HG02623 (cell line): Measurements from ENCODE around the gene BAIAP2.
"Not testable (repeated sequence)": the region's sequence is repeated elsewhere in the genome, so short reads cannot be mapped to it uniquely, and the experiment has no call there.

Experiments
- ATAC-seq: cut with Tn5 transposase; IDR thresholded peaks from one replicate; pipeline ENCODE4 v1.9.1; 2021; ENCODE audit warnings: moderate library complexity; ENCODE audit not compliant: unreplicated experiment

The BAIAP2 gene

GRCh38 chr17:81021531-81022343, 13.2 kb upstream of the BAIAP2 start:
- no peak for ATAC-seq

- ATAC-seq, result no peak
Measured at GRCh38 chr17:81022344-81022676, 12.6 kb upstream of the BAIAP2 start.

- ATAC-seq, result no peak
Measured at GRCh38 chr17:81025065-81025740, 9.7 kb upstream of the BAIAP2 start.

GRCh38 chr17:81025741-81026129, 9.2 kb upstream of the BAIAP2 start:
- no peak for ATAC-seq

- no peak for ATAC-seq
Measured at GRCh38 chr17:81026266-81027036, 8.5 kb upstream of the BAIAP2 start.

- ATAC-seq, result no peak
Measured at GRCh38 chr17:81027038-81027437, 7.9 kb upstream of the BAIAP2 start.

GRCh38 chr17:81027591-81028505, 7.1 kb upstream of the BAIAP2 start:
- no peak for ATAC-seq

GRCh38 chr17:81028506-81028858, 6.5 kb upstream of the BAIAP2 start:
- no peak for ATAC-seq

GRCh38 chr17:81029859-81030258, 5.1 kb upstream of the BAIAP2 start:
- ATAC-seq, result no peak

- ATAC-seq, result not testable (repeated sequence)
Measured at GRCh38 chr17:81030312-81030711, 4.6 kb upstream of the BAIAP2 start.

GRCh38 chr17:81030741-81031565, 4.0 kb upstream of the BAIAP2 start:
- ATAC-seq, result no peak

- no peak for ATAC-seq
Measured at GRCh38 chr17:81031566-81032550, 3.1 kb upstream of the BAIAP2 start.

- no peak for ATAC-seq
Measured at GRCh38 chr17:81032641-81033480, 2.1 kb upstream of the BAIAP2 start.

GRCh38 chr17:81033535-81034167, 1.3 kb upstream of the BAIAP2 start:
- no peak for ATAC-seq

- ATAC-seq, result no peak
Measured at GRCh38 chr17:81034168-81034777, 678 bp upstream of the BAIAP2 start.

- no peak for ATAC-seq
Measured at GRCh38 chr17:81035521-81036196, 708 bp downstream of the BAIAP2 start.
